Inflammatory macrophage treated with lipopolysaccharide for 4 hours (primary cell): ENCODE data around the gene JMJD4.
"Not testable (repeated sequence)": the region's sequence is repeated elsewhere in the genome, so short reads cannot be mapped to it uniquely, and the experiment has no call there.

Source experiments
- DNase-seq: peaks from one replicate; pipeline ENCODE4 v3.0.0-alpha.2; 2020

JMJD4 gene

DNA sequence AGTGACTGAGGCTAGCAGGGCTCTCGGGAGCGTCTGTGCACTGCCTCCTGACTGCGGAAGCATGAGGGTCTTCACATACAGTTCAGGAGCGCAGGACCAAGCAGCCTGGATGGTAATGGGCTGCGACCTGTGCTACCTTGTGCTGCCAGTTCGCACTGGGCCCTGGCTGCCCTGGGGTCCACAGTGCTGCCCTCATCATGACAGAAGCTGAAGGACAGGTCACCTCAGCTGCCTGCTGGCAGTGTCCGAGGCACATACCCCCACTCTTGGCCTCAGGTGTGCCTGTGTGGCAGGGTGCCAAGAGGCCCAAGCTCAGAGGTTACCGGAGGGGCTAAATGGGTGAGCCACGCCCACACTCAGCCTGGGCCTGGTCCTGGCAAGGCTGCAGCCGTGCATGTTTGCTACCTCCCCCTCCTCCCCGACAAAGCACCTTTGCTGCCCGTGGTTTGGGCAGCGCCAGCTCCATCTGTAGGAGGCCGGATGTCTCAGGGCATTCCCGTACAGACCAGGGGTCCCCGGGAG is 4.4 kb downstream of the JMJD4 start:
- DNase-seq: no peak

DNA sequence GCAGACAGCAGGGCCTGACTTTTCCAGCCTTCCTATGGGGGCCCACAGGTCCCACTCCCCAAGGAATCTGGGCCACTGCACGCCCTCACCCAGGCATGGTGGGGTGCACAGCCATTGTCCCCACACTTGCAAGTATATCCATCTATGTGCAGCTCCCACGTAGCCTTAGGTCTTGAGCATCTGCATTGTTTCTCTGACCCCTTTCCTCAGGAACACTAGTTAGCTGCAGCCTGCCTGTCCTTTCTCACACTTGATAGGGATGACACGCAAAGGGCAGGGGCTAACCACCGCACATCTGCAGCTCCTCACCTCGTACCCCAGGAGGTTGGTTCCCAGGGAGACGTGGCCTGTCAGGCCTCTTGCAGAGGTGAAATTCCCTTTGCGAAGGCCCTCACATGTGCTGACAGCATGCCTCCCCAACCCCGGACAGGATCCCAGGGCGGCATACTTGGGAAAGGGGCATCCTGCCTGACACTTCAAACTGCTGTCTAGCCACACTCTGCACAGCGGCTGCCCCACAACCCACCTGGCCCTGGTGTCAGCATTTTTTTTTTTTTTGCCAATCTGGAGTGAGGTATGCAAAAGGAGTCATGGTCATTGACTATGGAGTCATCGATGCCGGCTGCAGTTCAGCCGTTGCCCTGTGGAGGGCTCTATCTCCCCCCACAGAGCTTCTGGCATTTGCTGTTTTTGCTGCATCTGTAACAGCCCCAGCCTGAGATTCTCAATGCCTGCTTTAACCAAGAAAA is 5.0 kb downstream of the JMJD4 start:
- DNase-seq: peak; percentile 23

DNA sequence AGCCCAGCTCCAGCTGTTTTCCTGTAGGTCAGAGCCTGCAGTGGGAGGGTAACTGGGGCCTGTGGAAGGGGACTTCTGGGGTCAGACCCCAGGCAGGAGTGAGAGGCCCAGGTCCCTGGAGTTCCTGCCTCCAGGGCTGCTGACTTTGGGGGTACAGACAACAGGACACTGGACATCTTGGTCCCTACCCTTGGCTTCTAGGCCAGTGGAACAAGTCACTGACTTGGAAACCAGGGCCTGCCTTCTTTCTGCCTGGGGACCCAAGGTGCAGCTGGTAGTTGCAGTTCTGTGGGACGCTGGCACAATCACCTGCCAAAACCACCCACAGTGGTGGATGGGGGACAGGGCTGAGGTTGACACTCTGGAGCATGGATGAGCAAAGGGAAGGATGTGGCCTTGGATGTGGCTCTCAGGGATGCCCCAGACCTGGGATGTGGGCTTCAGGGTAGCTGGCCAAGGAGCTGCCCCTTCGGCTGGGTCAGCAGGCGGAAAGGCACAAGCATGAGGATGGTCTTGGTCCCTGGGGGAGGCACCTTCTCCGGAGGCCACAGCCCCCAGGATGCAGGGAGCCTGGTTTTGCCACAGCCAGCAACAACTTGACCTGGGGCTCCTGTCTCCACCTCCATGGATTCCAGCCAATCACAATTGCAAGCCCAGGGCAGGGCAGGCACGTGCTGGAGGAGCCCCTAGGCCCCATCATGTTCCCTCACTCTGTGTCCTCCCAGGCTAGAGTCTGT is 5.8 kb downstream of the JMJD4 start:
- DNase-seq: no peak

DNA sequence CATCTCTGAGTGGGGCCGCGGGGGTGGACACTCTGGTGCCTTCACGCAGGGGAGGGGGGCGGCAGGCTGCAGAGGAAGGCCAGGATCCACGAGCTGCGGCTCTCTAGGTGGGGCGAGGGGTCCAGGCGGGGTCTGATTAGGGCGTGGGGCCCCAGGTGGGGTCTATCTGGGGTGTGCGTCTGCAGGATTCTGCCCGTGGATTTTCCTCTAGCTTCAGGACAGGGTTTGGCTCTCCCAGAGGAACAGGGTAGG is 6.3 kb downstream of the JMJD4 start:
- no peak for DNase-seq

DNA sequence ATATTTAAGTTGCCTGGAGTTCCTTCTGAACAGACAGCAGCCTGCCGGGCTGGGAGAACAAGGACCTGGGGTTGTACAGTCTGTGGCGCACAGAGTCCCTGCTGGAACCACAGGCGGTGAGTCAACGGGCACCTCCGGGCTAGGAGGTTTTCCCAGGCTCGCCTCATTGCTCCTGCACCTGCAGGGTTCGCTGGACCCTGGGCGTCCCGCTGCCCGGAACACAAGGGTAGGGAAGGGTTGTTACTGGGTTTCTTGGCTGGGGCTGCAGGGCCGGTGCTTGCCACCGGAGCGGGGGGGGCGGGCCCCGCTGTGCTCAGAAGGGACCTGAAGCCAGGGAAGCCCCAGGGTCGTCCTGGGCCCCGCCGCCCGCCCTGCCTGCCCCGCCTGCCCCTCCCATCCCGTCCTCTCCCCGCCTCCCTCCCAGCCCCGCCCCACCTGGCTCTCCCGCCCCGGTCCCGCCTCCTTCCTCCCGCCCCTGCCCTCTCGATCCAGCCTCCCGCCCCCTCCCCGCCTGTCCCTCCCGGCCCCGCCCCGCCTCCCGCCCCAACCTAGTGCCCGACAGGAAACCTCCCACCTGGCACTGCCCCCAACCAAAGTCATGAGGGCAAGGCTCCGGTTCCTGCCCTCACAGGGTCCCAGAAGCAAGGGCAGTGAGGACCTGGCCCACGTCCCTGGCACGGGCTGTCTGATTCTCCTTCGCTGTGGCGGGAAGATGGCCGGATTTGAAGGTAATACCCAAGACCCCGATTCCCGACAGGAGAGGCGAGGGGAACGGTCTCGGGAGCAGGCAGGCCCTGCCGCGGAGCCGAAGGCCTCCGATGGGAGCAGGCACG is 6.8 kb downstream of the JMJD4 start:
- no peak for DNase-seq

DNA sequence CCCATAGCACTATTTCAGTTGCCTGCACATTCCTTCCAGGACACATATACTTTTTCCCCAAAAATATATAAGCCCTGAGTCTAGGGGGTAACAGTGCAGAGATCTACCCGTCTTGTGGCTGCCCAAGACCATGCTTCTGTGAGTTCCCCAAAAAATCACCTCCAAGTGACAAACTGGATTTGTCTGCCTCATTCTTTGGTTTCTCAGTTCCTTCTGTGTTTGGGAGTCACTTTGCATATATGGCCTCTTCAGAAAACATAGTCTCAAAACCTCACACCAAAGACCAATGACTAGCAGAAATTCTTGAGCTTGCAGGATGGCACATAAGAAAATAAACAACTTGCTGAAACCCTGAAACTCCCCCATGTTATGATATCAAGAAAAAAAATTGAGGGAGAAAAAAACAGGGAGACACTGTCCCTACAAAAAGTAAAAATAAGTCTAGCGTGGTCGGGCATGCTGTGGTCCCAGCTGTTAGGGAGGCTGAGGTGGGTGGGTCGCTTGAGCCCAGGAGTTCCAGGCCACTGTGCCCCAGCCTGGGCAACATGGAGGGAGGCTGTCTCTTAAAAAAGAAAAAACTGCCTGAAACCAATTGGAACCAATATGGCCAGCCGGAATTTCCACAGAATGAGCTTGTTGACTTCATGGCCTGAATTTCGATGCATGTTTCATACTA is 8.0 kb downstream of the JMJD4 start:
- no peak for DNase-seq

DNA sequence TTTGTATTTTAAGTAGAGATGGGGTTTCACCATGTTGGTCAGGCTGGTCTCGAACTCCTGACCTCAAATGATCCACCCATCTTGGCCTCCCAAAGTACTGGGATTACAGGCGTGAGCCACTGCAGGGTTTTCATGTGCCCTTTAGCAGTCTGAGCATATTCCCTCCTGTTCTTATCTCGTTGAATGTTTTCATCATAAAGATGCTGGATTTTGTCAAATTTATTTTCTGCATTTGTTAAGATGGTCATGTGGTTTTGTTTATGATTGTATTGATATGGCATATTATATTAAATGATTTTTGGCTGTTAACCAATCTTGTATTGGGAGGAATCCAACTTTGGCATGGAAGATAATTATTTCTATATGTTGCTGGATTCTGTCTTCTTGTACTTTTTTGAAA is 8.8 kb downstream of the JMJD4 start:
- no peak for DNase-seq

DNA sequence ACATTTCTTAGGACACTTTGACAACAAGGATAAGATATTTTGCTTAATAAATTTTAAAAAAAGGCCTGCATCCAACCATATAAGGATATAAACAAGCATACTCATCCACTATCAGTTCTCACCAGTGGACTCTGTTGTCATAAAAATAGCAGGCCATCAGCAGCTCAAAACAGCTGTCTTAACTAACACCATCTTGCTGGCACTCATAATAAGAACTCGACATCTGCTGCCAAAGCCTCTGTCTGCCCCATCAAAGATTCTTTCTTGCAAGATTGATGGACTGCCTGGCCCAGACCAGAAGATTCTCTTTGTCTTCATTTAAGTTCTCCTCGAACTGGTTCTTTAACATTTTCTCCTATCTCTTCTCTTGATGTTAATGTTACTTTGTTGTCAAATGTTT is 10.1 kb downstream of the JMJD4 start:
- DNase-seq: no peak

DNA sequence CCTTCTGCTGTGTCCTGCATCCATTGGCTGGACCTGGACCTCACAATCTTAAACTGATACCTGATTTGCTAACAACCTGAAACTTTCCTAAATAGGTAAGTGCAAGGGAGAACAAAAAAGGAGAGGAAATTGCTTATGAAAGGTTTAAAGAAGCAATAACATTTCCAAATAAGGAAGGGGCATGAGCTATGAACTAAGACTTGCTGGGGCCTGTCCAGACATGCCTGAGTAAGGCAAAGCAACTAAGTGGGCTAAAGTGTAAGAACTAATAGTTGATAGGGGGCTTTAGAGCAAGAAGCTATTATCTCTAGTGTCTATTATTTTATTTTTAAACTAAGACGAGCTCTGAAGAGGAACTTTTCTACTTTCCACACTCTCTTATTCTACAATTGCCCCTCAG is 11.6 kb downstream of the JMJD4 start:
- DNase-seq: no peak

DNA sequence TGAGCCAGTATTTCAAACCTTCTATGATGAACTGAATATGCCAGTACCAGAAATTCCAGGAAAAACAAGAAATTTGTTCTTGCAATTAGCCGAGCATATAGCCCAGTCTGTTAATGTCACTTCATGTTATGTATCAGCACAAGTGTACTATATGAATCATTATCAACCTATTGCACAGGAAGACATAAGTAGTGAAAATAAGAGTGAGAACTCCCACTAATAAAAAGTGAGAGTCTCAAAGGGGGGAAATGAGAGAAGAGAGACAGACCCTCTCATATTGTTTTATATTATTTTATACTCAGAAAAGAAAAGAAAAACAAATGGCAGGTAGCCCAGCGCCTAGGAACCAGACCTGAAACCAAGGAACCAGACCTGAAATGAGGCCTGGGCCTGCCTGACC is 16.2 kb downstream of the JMJD4 start:
- DNase-seq: no peak

DNA sequence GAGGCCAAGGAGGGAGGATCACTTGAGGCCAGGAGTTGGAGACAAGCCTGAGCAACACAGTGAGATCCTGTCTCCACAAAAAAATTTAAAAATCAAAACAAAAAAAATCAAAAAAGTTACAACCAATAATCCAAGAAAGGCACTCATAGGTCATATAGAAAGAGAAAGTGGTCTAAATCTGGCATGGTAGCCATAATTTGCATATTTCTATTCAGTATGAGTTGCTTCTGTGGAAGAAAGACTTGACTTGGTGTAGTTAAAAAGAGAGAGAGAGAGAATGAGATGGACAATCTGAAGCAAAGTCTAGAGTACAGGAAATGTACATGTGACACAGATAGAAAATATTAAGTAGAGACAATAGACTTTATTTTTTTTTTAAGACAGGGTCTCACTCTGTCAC is 22.5 kb downstream of the JMJD4 start:
- DNase-seq: no peak

DNA sequence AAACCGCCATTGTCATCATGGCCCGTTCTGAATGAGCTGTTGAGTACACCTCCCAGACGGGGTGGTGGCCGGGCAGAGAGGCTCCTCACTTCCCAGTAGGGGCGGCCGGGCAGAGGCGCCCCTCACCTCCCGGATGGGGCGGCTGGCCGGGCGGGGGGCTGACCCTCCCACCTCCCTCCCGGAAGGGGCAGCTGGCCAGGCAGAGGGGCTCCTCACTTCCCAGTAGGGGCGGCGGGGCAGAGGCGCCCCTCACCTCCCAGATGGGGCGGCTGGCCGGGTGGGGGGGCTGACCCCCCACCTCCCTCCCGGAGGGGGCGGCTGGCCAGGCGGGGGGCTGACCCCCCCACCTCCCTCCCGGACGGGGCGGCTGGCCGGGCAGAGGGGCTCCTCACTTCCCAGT is 24.6 kb downstream of the JMJD4 start:
- DNase-seq: not testable (repeated sequence)

DNA sequence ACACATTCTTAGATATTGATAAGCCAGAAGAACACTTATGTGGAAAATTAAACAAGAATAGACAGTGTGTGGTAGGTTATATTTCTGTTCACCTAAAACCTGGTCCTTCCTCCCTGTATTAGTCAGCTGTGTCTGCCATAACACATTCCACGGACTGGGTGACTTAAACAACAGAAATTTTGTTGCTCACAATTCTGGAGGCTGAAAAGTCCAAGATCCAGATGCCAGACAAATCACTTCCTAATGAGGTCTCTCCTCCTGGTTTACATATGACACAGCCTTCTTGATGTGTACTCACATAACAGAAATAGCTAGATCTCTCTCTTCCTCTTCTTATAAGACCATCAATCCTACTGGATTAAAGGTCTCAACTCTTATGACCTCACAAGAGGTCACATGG is 25.7 kb downstream of the JMJD4 start:
- DNase-seq: no peak

DNA sequence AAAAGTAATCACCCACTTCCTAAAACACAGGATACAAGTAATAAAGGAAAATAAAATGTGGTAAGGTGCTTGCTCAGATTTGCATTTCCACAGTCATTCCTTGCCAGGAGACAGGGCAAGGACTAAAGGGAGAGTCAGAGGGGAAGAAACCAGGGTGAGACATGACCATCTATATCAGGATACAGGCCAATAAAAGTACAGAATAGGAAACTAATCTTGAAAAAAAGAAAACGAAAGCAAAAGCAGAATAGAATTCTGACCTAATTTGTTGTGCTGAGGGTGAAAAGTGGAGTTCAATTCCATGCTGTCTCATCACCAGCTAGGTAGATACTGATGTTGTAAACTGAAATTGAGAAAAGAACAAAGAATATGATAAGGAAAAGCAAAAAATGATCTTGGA is 27.3 kb downstream of the JMJD4 start:
- no peak for DNase-seq

DNA sequence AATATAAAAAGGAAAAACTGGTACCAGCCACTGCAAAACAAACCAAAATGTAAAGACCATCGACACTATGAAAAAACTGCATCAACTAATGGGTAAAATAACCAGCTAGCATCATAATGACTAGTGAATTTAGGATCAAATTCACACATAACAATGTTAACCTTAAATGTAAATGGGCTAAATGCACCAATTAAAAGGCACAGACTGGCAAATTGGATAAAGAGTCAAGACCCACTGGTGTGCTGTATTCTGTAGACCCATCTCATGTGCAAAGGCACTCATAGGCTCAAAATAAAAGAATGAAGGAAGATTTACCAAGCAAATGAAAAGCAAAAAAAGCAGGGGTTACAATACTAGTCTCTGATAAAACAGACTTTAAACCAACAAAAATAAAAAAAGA is 33.5 kb downstream of the JMJD4 start:
- DNase-seq: not testable (repeated sequence)

DNA sequence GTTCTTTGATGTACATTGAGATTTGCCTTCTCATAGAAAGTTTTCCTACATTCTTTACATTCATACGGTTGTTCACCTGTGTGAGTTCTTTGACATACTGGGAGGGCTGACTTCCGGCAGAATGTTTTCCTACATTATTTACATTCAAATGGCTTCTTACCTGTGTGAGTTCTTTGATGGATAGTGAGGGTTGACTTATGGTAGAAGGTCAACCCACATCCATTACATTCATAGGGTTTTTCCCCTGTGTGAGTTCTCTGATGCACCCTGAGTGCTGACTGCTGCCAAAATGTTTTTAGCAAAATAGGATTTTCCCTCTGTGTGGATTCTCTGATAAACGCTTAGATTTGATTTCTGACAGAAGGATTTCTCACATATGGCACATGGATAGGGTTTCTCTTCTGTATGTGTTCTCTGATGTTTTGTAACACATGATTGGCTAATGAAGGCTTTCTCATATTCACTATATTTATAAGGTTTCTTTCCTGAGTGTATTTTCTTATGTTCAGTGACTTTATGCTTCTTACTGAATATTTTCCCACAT is 37.7 kb downstream of the JMJD4 start:
- no peak for DNase-seq

DNA sequence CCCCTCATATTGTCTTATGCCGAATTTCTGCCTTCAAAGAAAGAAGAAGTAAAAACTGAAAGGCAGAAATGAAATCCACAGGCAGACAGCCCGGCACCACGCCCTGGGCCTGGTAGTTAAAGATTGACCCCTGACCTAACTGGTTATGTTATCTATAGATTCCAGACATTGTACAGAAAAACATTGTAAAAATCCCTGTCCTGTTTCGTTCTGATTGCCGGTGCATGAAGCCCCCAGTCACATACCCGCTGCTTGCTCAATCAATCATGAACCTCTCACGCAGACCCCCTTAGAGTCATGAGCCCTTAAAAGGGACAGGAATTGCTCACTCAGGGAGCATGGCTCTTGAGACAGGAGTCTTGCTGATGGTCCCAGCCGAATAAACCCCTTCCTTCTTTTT is 49.3 kb downstream of the JMJD4 start:
- DNase-seq: no peak
